Endothelial cell of umbilical vein (primary cell): ENCODE data around the gene PRUNE1. TPM values are rescaled to one million over a fixed set of nuclear protein-coding genes. Genes with fewer than 3 reads are reported as not detected.

Experiments
- BruUV-seq: library from RNA; stranded (reverse); fragments of 400-500 nt; replicated peaks from 2 replicates; lab custom pipeline; 2021; lab: Mats Ljungman, UMichigan
- CTCF ChIA-PET: fragments of 300-600, 350-600 bp; sonication (Branson Sonifier 250); formaldehyde crosslinking; loops from one replicate; lab custom pipeline; 2021; ENCODE audit warnings: antibody characterized with exemption, inconsistent platforms; lab: Charles Lee
- POLR2A ChIA-PET: fragments of 300-600, 350-600 bp; sonication (Branson Sonifier 250); formaldehyde crosslinking; loops from one replicate; lab custom pipeline; 2021; ENCODE audit warnings: antibody characterized with exemption, inconsistent platforms; lab: Charles Lee
- DNase-seq: peaks from one replicate; pipeline ENCODE4 v3.0.0-alpha.2; 2011; ENCODE audit warnings: low read depth, low spot score
- FAIRE-seq: peaks from 2 replicates; lab custom pipeline; 2011; peaks lifted over from hg19 to GRCh38; lab: Jason Lieb, UNC
- H2AFZ ChIP-seq: 2 replicates; pipeline ENCODE4 v1.6.0; 2012; ENCODE audit warnings: low read depth, low read length, control low read depth, inconsistent platforms
- H3K27ac ChIP-seq: 2 replicates; pipeline ENCODE4 v1.5.1; 2011; ENCODE audit warnings: low read depth, mild to moderate bottlenecking, control low read depth, low read length, moderate library complexity; ENCODE audit not compliant: insufficient read depth
- H3K27me3 ChIP-seq, 2 experiments: 2 replicates each; pipeline versions ENCODE4 v1.6.0 to v1.6.1; 2011; ENCODE audit warnings: low read length in 2 of 2, mixed read lengths in 1 of 2; ENCODE audit not compliant: control insufficient read depth in 2 of 2, insufficient read depth in 2 of 2
- H3K36me3 ChIP-seq, 2 experiments: 2 replicates in 1 of 2; 3 replicates in 1 of 2; pipeline ENCODE4 v1.5.1; 2011; ENCODE audit warnings: low read length in 2 of 2, mild to moderate bottlenecking in 1 of 2, moderate library complexity in 1 of 2; ENCODE audit not compliant: control insufficient read depth in 2 of 2, insufficient read depth in 2 of 2; ENCODE audit errors: extremely low read depth in 1 of 2
- H3K4me1 ChIP-seq: 3 replicates; pipeline ENCODE4 v1.5.1; 2011; ENCODE audit warnings: mild to moderate bottlenecking, low read length; ENCODE audit not compliant: control insufficient read depth, insufficient read depth; ENCODE audit errors: extremely low read depth
- H3K4me2 ChIP-seq: 2 replicates; pipeline ENCODE4 v1.6.1; 2011; ENCODE audit warnings: low read length, control low read depth, mixed read lengths; ENCODE audit not compliant: insufficient read depth
- H3K4me3 ChIP-seq, 3 experiments: fragments of 200-600 bp in 1 of 3; sonication (generic), shearing (Covaris generic) in 1 of 3; replicated peaks in 1 of 3; 2 replicates each; pipeline ENCODE4 v1.5.1; 2011 to 2016; ENCODE audit warnings: control low read depth in 3 of 3, low read length in 3 of 3, mild to moderate bottlenecking in 2 of 3, inconsistent platforms in 1 of 3, low read depth in 1 of 3, moderate library complexity in 1 of 3; ENCODE audit not compliant: insufficient read depth in 1 of 3
- H3K79me2 ChIP-seq: 2 replicates; pipeline ENCODE4 v1.6.0; 2012; ENCODE audit warnings: low read length, inconsistent platforms; ENCODE audit not compliant: control insufficient read depth, insufficient read depth
- H3K9ac ChIP-seq: replicated peaks from 2 replicates; pipeline ENCODE3; 2011; ENCODE audit warnings: low read length, control low read depth; ENCODE audit not compliant: insufficient read depth; ENCODE audit errors: extremely low read depth
- H3K9me1 ChIP-seq: replicated peaks from 3 replicates; pipeline ENCODE4 v1.6.0; 2011; ENCODE audit warnings: mild to moderate bottlenecking, low read length; ENCODE audit not compliant: control insufficient read depth, insufficient read depth; ENCODE audit errors: extremely low read depth
- H3K9me3 ChIP-seq: replicated peaks from 2 replicates; pipeline ENCODE4 v1.5.1; 2012; ENCODE audit warnings: low read length, inconsistent platforms; ENCODE audit not compliant: control insufficient read depth, insufficient read depth
- H4K20me1 ChIP-seq: replicated peaks from 2 replicates; pipeline ENCODE3; 2011; ENCODE audit warnings: mild to moderate bottlenecking, low read length; ENCODE audit not compliant: control insufficient read depth, insufficient read depth; ENCODE audit errors: extremely low read depth
- CTCF ChIP-seq, 2 donors: IDR thresholded peaks; 1 replicate in 1 of 2; 2 replicates in 1 of 2; pipeline ENCODE4 v1.5.1; 2011; ENCODE audit warnings: low read length in 2 of 2, mild to moderate bottlenecking in 2 of 2, moderate library complexity in 2 of 2, control low read depth in 1 of 2, inconsistent platforms in 1 of 2, low read depth in 1 of 2; ENCODE audit not compliant: insufficient read depth in 1 of 2; ENCODE audit errors: extremely low read depth in 1 of 2
- EZH2 ChIP-seq: IDR thresholded peaks from 2 replicates; pipeline ENCODE4 v1.6.1; 2012; ENCODE audit warnings: borderline replicate concordance, low read depth, mild to moderate bottlenecking, moderate library complexity, low read length, inconsistent platforms; ENCODE audit not compliant: severe bottlenecking
- FOS ChIP-seq: IDR thresholded peaks from 2 replicates; pipeline ENCODE4 v1.6.1; 2011; ENCODE audit warnings: mild to moderate bottlenecking, low read length, moderate library complexity, borderline replicate concordance; ENCODE audit not compliant: insufficient read depth
- GATA2 ChIP-seq: IDR thresholded peaks from 2 replicates; pipeline ENCODE4 v1.7.0; 2011; ENCODE audit warnings: low read depth, mild to moderate bottlenecking, moderate library complexity, mixed read lengths, low read length; ENCODE audit not compliant: insufficient read length, insufficient read depth
- JUN ChIP-seq: IDR thresholded peaks from 2 replicates; pipeline ENCODE4 v1.6.1; 2011; ENCODE audit warnings: borderline replicate concordance, low read depth; ENCODE audit not compliant: insufficient read length, insufficient read depth
- MAX ChIP-seq: IDR thresholded peaks from 2 replicates; pipeline ENCODE4 v1.6.1; 2011; ENCODE audit not compliant: insufficient read depth, insufficient read length
- MYC ChIP-seq: IDR thresholded peaks from one replicate; pipeline ENCODE4 v1.6.1; 2011; ENCODE audit warnings: mild to moderate bottlenecking, low read depth, low read length
- POLR2A ChIP-seq: IDR thresholded peaks from 2 replicates; pipeline ENCODE4 v1.6.1; 2012; ENCODE audit warnings: low read depth, mild to moderate bottlenecking, control low read depth, low read length
- POLR2AphosphoS5 ChIP-seq: IDR thresholded peaks from 2 replicates; pipeline ENCODE4 v1.6.1; 2012; ENCODE audit warnings: low read depth, mild to moderate bottlenecking, control low read depth, low read length, moderate library complexity; ENCODE audit not compliant: insufficient read depth
- dilution Hi-C: fragments of 300-500 bp; cut with MboI; formaldehyde crosslinking; loops from one replicate; pipeline ENCODE4 v1.15.0; 2019; ENCODE audit warnings: low sequenced_read_pairs; ENCODE audit not compliant: extremely low pct_ligation_motif_present
- intact Hi-C: fragments of 100-400 bp; cut with micrococcal nuclease; formaldehyde crosslinking; loops from one replicate; pipeline ENCODE4 v1.10.0; 2022
- polyA plus RNA-seq, 4 experiments: library from polyadenylated mRNA; depleted of rRNA in 3 of 4; stranded (reverse) in 3 of 4; unstranded in 1 of 4; fragments of >200 nt; gene quantifications; 2 replicates each; pipeline versions ENCODE4 v1.2.1 to v1.2.3, GENCODE V29; 2011 to 2012; ENCODE audit warnings: missing spikeins in 1 of 4
- total RNA-seq: library from RNA; stranded (reverse); gene quantifications from 2 replicates; pipeline ENCODE4 v1.2.3, GENCODE V29; 2021

PRUNE1 gene
- total and polyA plus RNA-seq, 2 donors (not counting 3 experiments of a cell fraction or from before 2014, with no cell fraction given): 8.6 to 17.5 TPM

- H3K9me3 ChIP-seq: no peaks in the 10 kb centered on the region
- H3K27ac ChIP-seq: no peak overlapping the region
- FAIRE-seq (no peak), DNase-seq (no peak)
- no peak overlapping the region for H3K9ac ChIP-seq
- TF ChIP-seq EZH2: no peak
- TF ChIP-seq JUN: no peak
- no peak for TF ChIP-seq FOS
- no peak for TF ChIP-seq GATA2
- TF ChIP-seq MAX: no peak
- no peak for TF ChIP-seq POLR2AphosphoS5
- TF ChIP-seq CTCF (IDR thresholded peaks at IDR 0.05; ENCODE audit: extremely low read depth in 1 of 2, insufficient read depth in 1 of 2, low read depth in 1 of 2, low read length in 2 of 2): no peak
- no peak for TF ChIP-seq POLR2A
- TF ChIP-seq MYC: no peak
- no peaks in the 10 kb centered on the region for H3K36me3 ChIP-seq
- intact Hi-C loops: no loop called here
- no peaks in the 10 kb centered on the region for H3K79me2 ChIP-seq
- BruUV-seq: no TSS peak
- H3K4me3 ChIP-seq: no peak overlapping the region
- ChIA-PET CTCF (interaction anchor here (0.7 to 1.6 kb wide), 2 partner anchors 17 to 35 kb away, joined by 3 to 5 read pairs; partner anchors contain the start of gene C1orf56), POLR2A (no interaction called here)
- no peak overlapping the region for H3K4me2 ChIP-seq
- no peaks in the 10 kb centered on the region for H4K20me1 ChIP-seq
- no peaks in the 10 kb centered on the region for H3K9me1 ChIP-seq
- dilution Hi-C loops: no loop called here
- no peak overlapping the region for H2AFZ ChIP-seq
- H3K27me3 ChIP-seq: no peaks in the 10 kb centered on the region
- H3K4me1 ChIP-seq: peaks cover 8% of the 10 kb centered on the region
These were observed 4.6 kb downstream of the PRUNE1 start for GRCh38 chr1:151012684-151013471.
